HG03196 (cell line): Measurements from ENCODE around the gene NOX4.
"Not testable (repeated sequence)": the region's sequence is repeated elsewhere in the genome, so short reads cannot be mapped to it uniquely, and the experiment has no call there.

Experiments
- ATAC-seq: cut with Tn5 transposase; IDR thresholded peaks from one replicate; pipeline ENCODE4 v1.9.1; 2021; ENCODE audit not compliant: unreplicated experiment

The NOX4 gene

DNA sequence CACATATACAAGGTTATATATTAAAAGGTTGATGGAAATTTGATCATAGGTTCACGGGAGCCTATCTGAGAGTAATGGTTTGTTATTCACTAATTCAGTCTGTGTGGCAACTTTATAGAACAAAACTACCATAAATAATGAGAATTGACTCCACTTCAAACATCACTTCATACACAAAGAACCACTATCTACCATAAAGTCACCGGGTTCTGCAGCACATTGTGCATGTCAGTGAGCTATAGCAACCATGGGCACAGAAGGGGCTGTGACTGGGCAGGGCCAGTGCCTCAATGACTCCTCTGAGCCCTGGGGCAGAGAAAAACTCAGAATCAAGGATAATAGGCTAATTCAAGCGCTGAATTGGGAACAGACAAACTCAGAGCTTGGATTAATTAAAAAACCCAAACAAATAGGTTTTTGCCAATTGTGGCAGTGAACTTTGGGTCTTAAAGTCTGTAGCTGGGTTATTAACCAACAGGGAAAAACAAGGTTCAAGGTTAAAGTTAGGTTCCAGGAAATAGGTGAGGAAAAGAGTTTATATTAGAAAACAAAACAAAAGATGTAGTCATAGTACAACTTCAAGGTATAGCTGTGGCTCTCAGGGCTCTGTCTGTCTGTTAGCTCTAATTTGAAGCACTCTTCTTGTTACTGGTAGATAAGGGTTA lies 181.7 kb downstream of the NOX4 start:
- not testable (repeated sequence) for ATAC-seq

DNA sequence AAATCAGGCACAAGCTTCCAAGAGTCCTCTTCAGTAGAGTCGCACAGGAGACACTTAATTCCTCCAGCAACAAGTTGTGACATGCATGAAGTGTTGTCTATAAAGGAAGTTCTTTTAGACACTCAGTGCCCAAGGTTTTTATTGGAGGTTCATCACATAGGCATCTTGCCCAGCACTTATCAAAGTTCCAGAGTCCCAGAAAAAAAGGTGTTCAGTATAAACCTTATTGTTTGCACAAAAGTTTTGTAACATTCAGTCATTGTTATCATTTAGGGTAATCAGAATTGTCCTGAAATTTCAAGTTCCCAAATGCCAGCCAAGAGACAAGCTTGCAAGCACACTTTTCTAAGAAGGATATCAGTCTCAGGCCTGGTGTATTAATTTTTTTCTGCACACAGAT lies 182.9 kb downstream of the NOX4 start:
- ATAC-seq, result not testable (repeated sequence)

DNA sequence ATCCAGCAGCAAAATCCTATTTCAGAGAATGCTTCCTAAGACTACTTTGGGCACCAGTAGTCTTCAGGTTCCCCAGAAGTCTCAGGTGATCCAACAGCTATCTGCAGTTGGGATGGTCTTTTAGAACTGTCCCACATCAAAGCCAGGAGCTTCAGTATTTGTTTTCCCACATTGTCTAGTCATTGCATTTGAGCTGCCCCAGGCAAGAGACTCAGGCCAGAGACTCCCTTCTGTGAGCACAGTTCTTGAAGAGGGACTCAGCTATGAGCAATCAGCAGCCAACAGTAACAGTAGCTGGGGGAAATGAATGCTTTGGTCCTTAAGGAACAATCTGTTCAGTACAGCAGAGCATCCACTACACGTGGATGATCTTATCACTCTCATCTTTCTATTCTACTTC lies 188.1 kb downstream of the NOX4 start:
- not testable (repeated sequence) for ATAC-seq

DNA sequence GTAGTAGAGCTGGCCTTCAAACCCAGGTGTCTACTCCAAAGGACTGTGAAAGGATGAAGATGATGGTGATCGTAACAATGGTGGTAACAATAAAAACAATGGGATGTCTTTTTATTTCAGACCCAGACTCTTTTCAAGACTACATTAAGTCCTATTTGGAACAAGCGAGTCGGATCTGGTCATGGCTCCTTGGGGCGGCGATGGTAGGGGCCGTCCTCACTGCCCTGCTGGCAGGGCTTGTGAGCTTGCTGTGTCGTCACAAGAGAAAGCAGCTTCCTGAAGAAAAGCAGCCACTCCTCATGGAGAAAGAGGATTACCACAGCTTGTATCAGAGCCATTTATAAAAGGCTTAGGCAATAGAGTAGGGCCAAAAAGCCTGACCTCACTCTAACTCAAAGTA lies 196.2 kb downstream of the NOX4 start:
- not testable (repeated sequence) for ATAC-seq

DNA sequence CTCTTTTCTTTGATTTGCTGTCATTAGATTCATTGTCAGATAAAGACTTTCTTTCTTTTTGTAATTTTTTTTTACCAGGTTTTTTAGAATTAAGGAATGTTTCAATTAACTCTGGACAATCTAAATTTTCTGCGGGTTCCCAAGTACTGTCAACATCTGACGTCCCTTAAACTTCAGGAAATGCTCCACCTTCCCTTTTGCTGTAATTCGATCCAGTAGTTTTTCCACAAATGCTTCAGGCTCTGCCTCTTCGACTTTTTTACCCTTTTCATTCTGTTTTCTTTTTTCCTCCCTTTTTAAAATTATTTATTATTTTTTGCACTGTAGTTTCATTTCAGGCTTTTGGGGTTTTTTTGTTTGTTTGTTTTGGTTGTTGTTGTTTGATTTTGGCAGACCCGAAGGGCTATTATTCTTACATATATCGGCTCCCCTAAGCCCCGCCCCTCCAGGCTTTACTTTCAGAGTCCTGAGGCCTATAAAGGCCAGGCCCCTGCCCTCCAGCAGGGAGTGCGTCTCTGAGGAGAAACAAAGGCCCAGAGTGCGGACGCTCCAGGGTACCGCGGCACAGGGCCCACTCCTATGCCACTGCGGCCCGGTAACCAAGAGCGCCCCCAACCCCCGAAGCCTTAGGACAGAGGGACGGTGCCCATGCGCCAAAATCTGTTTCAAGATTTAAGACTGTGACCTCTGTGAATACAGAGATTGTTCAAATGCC lies 197.1 kb downstream of the NOX4 start:
- no peak for ATAC-seq

DNA sequence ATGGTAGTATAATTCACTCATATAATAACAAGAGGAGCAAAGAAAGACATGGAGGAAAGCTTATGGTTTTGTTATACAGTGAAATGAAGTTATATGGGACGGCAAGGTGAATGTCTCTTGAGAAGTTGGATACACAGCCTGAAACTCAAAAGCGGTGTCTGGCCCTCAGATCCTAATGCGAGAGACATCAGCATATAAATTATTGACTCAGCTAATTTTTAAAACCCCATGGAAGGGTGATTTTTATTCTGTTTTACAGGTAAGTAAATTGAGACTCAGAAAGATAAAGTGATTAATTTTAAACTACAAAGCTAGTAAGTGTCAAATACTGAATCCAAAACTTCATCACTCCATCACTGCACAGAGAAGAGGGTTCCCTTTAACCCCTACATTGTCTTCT lies 203.2 kb downstream of the NOX4 start:
- ATAC-seq, result not testable (repeated sequence)

DNA sequence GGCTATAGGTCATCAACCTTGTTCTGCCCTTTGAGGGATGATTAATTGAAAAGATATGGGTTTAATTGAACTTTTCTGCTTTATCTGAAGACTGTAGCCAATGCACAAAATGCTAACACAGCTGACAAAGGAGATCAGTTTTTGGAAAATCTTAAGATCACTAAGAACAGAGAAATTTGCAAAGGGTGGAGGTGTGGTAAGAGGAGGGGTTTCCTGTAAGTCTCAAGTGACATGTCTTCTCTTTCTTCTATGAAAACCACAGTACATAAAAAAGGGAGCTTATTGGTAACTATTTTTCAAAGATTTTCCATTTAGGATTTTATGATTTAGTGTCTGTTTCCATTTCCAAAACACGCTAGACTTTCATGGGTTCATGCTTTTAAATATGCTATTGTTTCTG lies 204.6 kb downstream of the NOX4 start:
- not testable (repeated sequence) for ATAC-seq

DNA sequence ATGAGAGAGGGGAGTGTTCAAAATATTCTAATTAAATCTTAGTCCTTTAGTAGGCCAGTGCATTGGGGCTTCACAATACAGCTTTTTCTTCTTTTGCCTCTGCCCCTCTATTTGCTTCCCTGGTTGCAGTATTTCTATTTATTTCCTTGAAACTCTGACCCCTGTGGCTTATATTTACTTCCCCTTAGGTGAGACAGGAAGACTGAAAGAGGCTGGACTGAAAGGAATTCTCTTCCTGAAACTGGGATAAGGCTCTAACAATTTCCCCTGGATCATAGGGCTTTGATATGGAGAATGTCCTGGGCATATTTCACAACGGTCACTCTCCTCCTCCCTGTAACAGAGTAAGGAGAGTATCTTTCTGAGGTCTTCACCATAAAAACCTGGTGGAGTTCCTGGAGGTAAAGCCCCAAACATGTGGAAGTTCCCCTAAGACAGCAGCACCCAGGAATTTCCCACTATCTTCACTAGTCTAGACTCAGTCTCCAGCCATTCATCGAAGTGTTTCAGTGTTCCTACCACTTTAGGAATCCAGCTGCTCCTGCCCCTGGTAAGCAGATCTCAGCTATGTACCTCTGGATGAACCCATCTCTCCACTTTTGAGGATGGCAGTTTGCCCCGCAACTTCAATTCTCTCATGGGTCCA lies 210.0 kb downstream of the NOX4 start:
- not testable (repeated sequence) for ATAC-seq

DNA sequence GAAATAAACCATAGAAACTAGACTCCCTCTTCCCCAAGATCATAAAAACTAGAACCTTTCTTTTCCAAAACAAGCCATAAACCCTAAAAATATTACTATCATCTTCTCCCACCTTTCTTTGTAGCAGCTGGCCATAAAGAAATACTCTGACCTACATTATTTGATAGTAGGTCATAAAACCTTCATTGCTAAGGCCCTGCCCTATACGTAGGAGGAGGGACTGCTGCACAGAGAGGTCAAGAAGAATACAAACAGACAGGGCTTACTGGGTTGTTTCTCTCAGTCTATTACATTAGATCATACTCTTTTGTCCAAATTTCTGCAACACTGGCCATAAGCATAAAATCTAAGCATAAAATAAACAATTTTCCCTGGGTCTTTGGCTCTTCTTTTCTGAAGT lies 212.0 kb downstream of the NOX4 start:
- no peak for ATAC-seq

DNA sequence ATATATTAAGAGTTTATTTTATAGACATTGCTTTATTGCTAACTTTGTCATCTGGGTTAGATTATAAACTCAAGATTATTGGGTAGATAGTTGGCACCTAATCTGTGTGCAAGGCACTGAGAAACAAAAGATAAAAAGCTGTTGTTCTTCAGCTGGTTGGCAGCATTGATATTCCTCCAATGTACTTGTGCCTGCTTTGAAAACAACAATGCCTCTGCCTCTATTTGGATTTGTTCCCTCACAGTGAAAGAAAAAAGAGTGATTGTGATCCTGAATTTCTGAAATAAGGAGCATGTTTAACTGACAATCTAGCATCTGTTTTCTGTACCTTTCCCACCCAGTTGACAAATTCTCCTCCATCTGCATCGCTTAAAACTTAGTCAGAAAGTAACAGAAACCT lies 215.2 kb downstream of the NOX4 start:
- no peak for ATAC-seq
